Heart left ventricle (tissue), 13 donors: ENCODE data around the gene PCMT1.

ENCODE experiments used
- POLR2A ChIP-seq, 2 donors: fragments of 450-650 bp; IDR thresholded peaks; one replicate each; pipeline ENCODE4 v1.6.1; 2017; ENCODE audit warnings: antibody characterized with exemption in 2 of 2, mild to moderate bottlenecking in 2 of 2, moderate library complexity in 2 of 2
- TF ChIP-seq, protein P1 (sequence below), 12 donors: fragments of 200-600 bp; sonication (generic) in 4 of 12; IDR thresholded peaks; one replicate each; pipeline versions ENCODE4 v1.5.0 to v1.8.0; 2018 to 2022; ENCODE audit warnings: antibody characterized with exemption in 12 of 12, mild to moderate bottlenecking in 5 of 12
- donor health status: ischemic (EF 13 %, LVEDD 7.1; RV severe dilation, severe dysfunction).
- donor health status: DM: no; HTN: yes; CAD: no.
- donor health status: DM: no; HTN: no; CAD: no.
- donor health status: ischemic (EF 25% LVEDD 6.9; RV normal size, moderate dysfunction).
- donor health status: ischemic (EF 25% LVEDD 5.7; RV mildly dilated, moderate dysfunction).
- donor health status: ischemic (EF 35%, LVEDD 5.7; RV mildly dilated, moderate dysfunction).
- donor health status: nonischemic (EF 11% LVEDD 7.7; RV severe dilation, severe dysfunction).
- donor health status: DM: yes; HTN: yes; CAD: no.
- donor health status: PGD.
- donor health status: ischemic (EF 29% LVEDD 5.4; RV normal size, mild dysfunction).
- donor health status: nonischemic (EF 23%, LVEDD 6.1; RV moderate dilation, normal function).

DNA sequence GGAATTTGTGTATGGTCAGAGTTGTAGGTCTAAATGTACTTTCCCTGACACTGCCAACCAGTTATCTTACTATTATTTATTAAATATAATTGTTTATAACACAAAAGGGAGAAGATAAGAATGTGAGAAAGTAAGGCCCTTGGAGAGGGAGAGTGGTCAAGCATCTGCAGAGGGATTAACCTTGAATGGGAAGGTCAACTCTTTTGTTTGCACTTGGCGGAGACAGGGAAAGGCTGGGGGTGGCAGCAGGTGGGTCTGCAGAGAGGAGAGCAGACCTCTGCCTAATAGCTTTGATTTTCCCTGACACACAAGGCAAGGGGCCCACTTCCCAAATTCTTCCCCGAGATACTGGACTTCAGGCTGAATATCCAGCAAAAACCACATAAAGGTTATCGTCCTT, 110.4 kb downstream of the PCMT1 start:
- TF ChIP-seq, protein P1, sequence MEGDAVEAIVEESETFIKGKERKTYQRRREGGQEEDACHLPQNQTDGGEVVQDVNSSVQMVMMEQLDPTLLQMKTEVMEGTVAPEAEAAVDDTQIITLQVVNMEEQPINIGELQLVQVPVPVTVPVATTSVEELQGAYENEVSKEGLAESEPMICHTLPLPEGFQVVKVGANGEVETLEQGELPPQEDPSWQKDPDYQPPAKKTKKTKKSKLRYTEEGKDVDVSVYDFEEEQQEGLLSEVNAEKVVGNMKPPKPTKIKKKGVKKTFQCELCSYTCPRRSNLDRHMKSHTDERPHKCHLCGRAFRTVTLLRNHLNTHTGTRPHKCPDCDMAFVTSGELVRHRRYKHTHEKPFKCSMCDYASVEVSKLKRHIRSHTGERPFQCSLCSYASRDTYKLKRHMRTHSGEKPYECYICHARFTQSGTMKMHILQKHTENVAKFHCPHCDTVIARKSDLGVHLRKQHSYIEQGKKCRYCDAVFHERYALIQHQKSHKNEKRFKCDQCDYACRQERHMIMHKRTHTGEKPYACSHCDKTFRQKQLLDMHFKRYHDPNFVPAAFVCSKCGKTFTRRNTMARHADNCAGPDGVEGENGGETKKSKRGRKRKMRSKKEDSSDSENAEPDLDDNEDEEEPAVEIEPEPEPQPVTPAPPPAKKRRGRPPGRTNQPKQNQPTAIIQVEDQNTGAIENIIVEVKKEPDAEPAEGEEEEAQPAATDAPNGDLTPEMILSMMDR (IDR thresholded peaks at IDR 0.05): no peak
- no peak for TF ChIP-seq POLR2A (IDR thresholded peaks at IDR 0.05)
